K562 (cell line): ENCODE measurements around the gene UNC93B1. TPM values are rescaled to one million over a fixed set of nuclear protein-coding genes. Genes with fewer than 3 reads are reported as not detected.
A peak's percentile ranks its signal among the peaks of the same experiment; 100 is the strongest.

Experiments
- BACH1 ChIP-seq: fragments of 200-800 bp; sonication (Bioruptor generic); IDR thresholded peaks from 2 replicates; pipeline ENCODE4 v1.6.1; 2016; ENCODE audit warnings: missing genetic modification characterization, missing compliant biosample characterization
- CBX5 ChIP-seq: IDR thresholded peaks from 2 replicates; pipeline ENCODE4 v1.6.1; 2014; ENCODE audit warnings: low read depth, borderline replicate concordance
- FOXA3 ChIP-seq, 2 experiments: fragments of 450-650 bp in 1 of 2; sonication (generic) in 1 of 2; formaldehyde crosslinking; IDR thresholded peaks in 1 of 2; conservative IDR thresholded peaks in 1 of 2; 2 replicates each; pipeline versions ENCODE4 v1.4.0 to v1.8.0; 2020 to 2022; ENCODE audit warnings: mild to moderate bottlenecking in 2 of 2, missing genetic modification reagents in 1 of 2
- HDAC6 ChIP-seq: IDR thresholded peaks from 2 replicates; pipeline ENCODE4 v1.6.1; 2012; ENCODE audit warnings: low read depth, mild to moderate bottlenecking, control low read depth, inconsistent platforms, low read length, moderate library complexity
- KDM1A ChIP-seq, 2 experiments: fragments of 450-650 bp; IDR thresholded peaks; 2 replicates each; pipeline ENCODE4 v1.6.1; 2016; ENCODE audit warnings: mild to moderate bottlenecking in 2 of 2
- MXI1 ChIP-seq: IDR thresholded peaks from 2 replicates; pipeline ENCODE4 v1.6.1; 2011; ENCODE audit warnings: low read depth, mild to moderate bottlenecking, improper control_type of control experiment, low read length
- PTBP1 ChIP-seq: fragments of 200-400 bp; formaldehyde crosslinking; IDR thresholded peaks from 2 replicates; pipeline ENCODE4 v1.6.1; 2017; ENCODE audit warnings: low read depth, low read length
- PYGO2 ChIP-seq: fragments of 450-650 bp; IDR thresholded peaks from 2 replicates; pipeline ENCODE4 v1.6.1; 2016; ENCODE audit warnings: mild to moderate bottlenecking, missing genetic modification characterization, moderate library complexity, missing compliant biosample characterization
- SIRT6 ChIP-seq: IDR thresholded peaks from one replicate; pipeline ENCODE4 v1.6.1; 2012; ENCODE audit warnings: low read depth, mild to moderate bottlenecking, control low read depth, inconsistent platforms, low read length, moderate library complexity
- TAF1 ChIP-seq: IDR thresholded peaks from 2 replicates; pipeline ENCODE4 v1.6.1; 2011; ENCODE audit warnings: mild to moderate bottlenecking, low read length, moderate library complexity; ENCODE audit not compliant: insufficient read depth, control insufficient read depth, severe bottlenecking; ENCODE audit errors: extremely low read depth
- TOE1 ChIP-seq, 2 experiments: fragments of 450-650 bp in 1 of 2; sonication (generic) in 1 of 2; formaldehyde crosslinking in 1 of 2; IDR thresholded peaks; 2 replicates each; pipeline versions ENCODE4 v1.7.1 to v1.8.0; 2016 to 2022; ENCODE audit warnings: borderline replicate concordance in 2 of 2, mild to moderate bottlenecking in 2 of 2, antibody characterized with exemption in 1 of 2, inconsistent platforms in 1 of 2, low read depth in 1 of 2, missing genetic modification reagents in 1 of 2, moderate library complexity in 1 of 2
- ZFP36 ChIP-seq: fragments of 150-350 bp; IDR thresholded peaks from 2 replicates; pipeline ENCODE4 v1.6.1; 2018; ENCODE audit warnings: low read length, low read depth; ENCODE audit not compliant: partially characterized antibody
- ZNF197 ChIP-seq: fragments of 200-800 bp; sonication (Bioruptor generic); IDR thresholded peaks from 2 replicates; pipeline ENCODE4 v1.6.1; 2016; ENCODE audit warnings: low read depth, missing genetic modification characterization, missing compliant biosample characterization
- ZNF436 ChIP-seq: fragments of 250-450, 450-650 bp; sonication (Bioruptor Pico); formaldehyde crosslinking; IDR thresholded peaks from 2 replicates; pipeline ENCODE4 v1.7.0; 2020; ENCODE audit warnings: mild to moderate bottlenecking
- ZNF780A ChIP-seq: fragments of 250-450 bp; sonication (Bioruptor Pico); IDR thresholded peaks from 2 replicates; pipeline ENCODE4 v1.5.0; 2021; ENCODE audit warnings: mild to moderate bottlenecking
- polyA plus RNA-seq, 8 experiments: library from polyadenylated mRNA; depleted of rRNA in 4 of 8; stranded (reverse) in 5 of 8; unstranded in 3 of 8; fragments of >200 nt; fragmentation: Nextera tagmentation in 2 of 8; fragmentation: Illumina TruSeq in 1 of 8; extraction: Ambion mirVana in 2 of 8; extraction: Trizol in 1 of 8; gene quantifications; 2 replicates each; pipeline versions ENCODE4 v1.2.1 to v1.2.3, GENCODE V29; 2011 to 2014; ENCODE audit warnings: inconsistent platforms in 1 of 8, missing spikeins in 1 of 8
- total RNA-seq, 7 experiments: library from RNA; depleted of rRNA in 6 of 7; stranded (reverse); fragments of >200 nt in 6 of 7; fragmentation: Illumina TruSeq in 2 of 7; extraction: Trizol in 2 of 7; gene quantifications; 2 replicates each; pipeline versions ENCODE4 v1.2.1 to v1.2.3, GENCODE V29; 2011 to 2021; ENCODE audit warnings: low replicate concordance in 1 of 7
- TF ChIP-seq, protein P1 (sequence below): fragments of 250-450 bp; sonication (Bioruptor Pico); IDR thresholded peaks from 2 replicates; pipeline ENCODE4 v1.4.0; 2020; ENCODE audit warnings: mild to moderate bottlenecking
- TF ChIP-seq, protein P2 (sequence below): IDR thresholded peaks from 3 replicates; pipeline ENCODE4 v1.6.1; 2011; ENCODE audit warnings: borderline replicate concordance, mild to moderate bottlenecking, moderate library complexity; ENCODE audit not compliant: insufficient read length; ENCODE audit errors: extremely low read depth

Gene UNC93B1
- total and polyA plus RNA-seq, 9 of the 15 experiments (the other 6 are each of a cell fraction or from before 2014, with no cell fraction given): 0.10 to 13.6 (median 6.5) TPM

DNA sequence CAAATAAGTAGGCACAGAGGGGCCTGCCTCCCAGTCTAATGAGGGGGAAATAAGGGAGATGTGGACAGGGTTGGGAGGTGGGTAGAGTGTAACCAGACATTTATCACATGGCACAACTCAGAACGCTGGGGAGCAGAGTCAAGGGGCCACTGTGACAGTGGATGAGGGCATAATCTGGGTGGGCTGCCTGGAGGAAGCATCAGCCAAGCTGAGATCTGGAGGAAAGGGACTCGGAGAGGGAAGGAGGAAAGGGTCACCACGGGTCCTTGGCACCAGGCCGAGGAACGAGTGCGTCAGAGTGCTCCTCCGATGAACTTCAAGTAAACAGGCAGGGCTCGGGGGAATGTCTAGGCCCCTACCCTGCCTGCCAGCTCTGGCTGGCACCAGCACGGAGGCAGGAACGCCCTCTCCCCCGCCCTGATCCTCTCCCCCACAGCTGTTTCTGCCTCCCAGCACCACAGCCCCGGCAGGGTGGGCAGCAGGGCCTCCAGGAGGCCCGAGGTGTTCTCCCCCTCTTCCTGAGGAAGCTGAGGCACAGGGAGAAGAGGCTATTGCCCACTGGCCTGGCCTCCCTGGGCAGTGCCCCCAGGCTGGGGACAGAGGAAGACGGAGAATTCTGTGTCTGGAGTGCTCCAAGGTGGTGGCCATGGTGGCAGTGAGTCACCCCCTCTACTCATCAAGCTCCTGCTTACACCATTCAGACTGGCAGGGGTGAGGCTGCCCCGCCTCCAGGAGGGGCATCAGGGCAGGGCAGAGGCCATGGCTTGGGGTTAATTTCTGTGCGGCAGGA is 10.5 kb upstream of the UNC93B1 start (continued):
- no peak for TF ChIP-seq ZNF780A (CRISPR knock-in tag)
- no peak for TF ChIP-seq TOE1 (IDR thresholded peaks at IDR 0.05; ENCODE audit: borderline replicate concordance)
- TF ChIP-seq TOE1 (CRISPR knock-in tag; IDR thresholded peaks at IDR 0.05; ENCODE audit: borderline replicate concordance, low read depth): no peak
- no peak for TF ChIP-seq ZNF197
- TF ChIP-seq, protein P1, sequence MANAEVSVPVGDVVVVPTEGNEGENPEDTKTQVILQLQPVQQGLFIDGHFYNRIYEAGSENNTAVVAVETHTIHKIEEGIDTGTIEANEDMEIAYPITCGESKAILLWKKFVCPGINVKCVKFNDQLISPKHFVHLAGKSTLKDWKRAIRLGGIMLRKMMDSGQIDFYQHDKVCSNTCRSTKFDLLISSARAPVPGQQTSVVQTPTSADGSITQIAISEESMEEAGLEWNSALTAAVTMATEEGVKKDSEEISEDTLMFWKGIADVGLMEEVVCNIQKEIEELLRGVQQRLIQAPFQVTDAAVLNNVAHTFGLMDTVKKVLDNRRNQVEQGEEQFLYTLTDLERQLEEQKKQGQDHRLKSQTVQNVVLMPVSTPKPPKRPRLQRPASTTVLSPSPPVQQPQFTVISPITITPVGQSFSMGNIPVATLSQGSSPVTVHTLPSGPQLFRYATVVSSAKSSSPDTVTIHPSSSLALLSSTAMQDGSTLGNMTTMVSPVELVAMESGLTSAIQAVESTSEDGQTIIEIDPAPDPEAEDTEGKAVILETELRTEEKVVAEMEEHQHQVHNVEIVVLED (CRISPR knock-in tag): no peak
- peak; percentile 99 for TF ChIP-seq ZFP36
- TF ChIP-seq, protein P2, sequence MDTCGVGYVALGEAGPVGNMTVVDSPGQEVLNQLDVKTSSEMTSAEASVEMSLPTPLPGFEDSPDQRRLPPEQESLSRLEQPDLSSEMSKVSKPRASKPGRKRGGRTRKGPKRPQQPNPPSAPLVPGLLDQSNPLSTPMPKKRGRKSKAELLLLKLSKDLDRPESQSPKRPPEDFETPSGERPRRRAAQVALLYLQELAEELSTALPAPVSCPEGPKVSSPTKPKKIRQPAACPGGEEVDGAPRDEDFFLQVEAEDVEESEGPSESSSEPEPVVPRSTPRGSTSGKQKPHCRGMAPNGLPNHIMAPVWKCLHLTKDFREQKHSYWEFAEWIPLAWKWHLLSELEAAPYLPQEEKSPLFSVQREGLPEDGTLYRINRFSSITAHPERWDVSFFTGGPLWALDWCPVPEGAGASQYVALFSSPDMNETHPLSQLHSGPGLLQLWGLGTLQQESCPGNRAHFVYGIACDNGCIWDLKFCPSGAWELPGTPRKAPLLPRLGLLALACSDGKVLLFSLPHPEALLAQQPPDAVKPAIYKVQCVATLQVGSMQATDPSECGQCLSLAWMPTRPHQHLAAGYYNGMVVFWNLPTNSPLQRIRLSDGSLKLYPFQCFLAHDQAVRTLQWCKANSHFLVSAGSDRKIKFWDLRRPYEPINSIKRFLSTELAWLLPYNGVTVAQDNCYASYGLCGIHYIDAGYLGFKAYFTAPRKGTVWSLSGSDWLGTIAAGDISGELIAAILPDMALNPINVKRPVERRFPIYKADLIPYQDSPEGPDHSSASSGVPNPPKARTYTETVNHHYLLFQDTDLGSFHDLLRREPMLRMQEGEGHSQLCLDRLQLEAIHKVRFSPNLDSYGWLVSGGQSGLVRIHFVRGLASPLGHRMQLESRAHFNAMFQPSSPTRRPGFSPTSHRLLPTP: peak; percentile 29
- TF ChIP-seq CBX5: no peak
- TF ChIP-seq SIRT6: no peak
- no peak for TF ChIP-seq PYGO2
- no peak for TF ChIP-seq HDAC6
- 0 out of 2 replicates have a peak, but pooled peaks have one; percentile 36 for TF ChIP-seq PTBP1
- no peak for TF ChIP-seq BACH1
- TF ChIP-seq MXI1: no peak
- TF ChIP-seq TAF1: no peak
- no peak for TF ChIP-seq FOXA3 (CRISPR knock-in tag; conservative IDR thresholded peaks at IDR 0.05 in 1 of 2, IDR thresholded peaks at IDR 0.05 in 1 of 2)
- peak; percentile 69; the same call in 1 of the 2 replicates for TF ChIP-seq ZNF436 (CRISPR knock-in tag)
- TF ChIP-seq KDM1A (IDR thresholded peaks at IDR 0.05): no peak
